HG03280 (cell line): ENCODE data around the gene AUTS2.

Experiments
- ATAC-seq: cut with Tn5 transposase; IDR thresholded peaks from one replicate; pipeline ENCODE4 v1.9.1; 2021; ENCODE audit warnings: mild to moderate bottlenecking, moderate library complexity; ENCODE audit not compliant: unreplicated experiment

The AUTS2 gene

GRCh38 chr7:69714886-69715576 is 116.8 kb downstream of the AUTS2 start:
- no peak for ATAC-seq

GRCh38 chr7:69717221-69717620 is 118.9 kb downstream of the AUTS2 start:
- no peak for ATAC-seq

- ATAC-seq, result no peak
Observed at GRCh38 chr7:69719717-69720116, 121.4 kb downstream of the AUTS2 start.

- ATAC-seq, result no peak
Observed at GRCh38 chr7:69722843-69723242, 124.6 kb downstream of the AUTS2 start.

GRCh38 chr7:69723663-69724062 is 125.4 kb downstream of the AUTS2 start:
- ATAC-seq, result no peak

- ATAC-seq, result no peak
Observed at GRCh38 chr7:69728304-69728703, 130.0 kb downstream of the AUTS2 start.

- ATAC-seq, result no peak
Observed at GRCh38 chr7:69732203-69732602, 133.9 kb downstream of the AUTS2 start.

GRCh38 chr7:69735582-69735981 is 137.3 kb downstream of the AUTS2 start:
- ATAC-seq, result no peak

GRCh38 chr7:69736126-69736810 is 138.0 kb downstream of the AUTS2 start:
- ATAC-seq, result no peak

GRCh38 chr7:69738396-69738951 is 140.2 kb downstream of the AUTS2 start:
- peak; percentile 70 for ATAC-seq

- peak; percentile 69 for ATAC-seq
Observed at GRCh38 chr7:69739190-69739589, 140.9 kb downstream of the AUTS2 start.

- peak; percentile 35 for ATAC-seq
Observed at GRCh38 chr7:69739931-69740431, 141.7 kb downstream of the AUTS2 start.

- ATAC-seq, result no peak
Observed at GRCh38 chr7:69742237-69742636, 144.0 kb downstream of the AUTS2 start.

- no peak for ATAC-seq
Observed at GRCh38 chr7:69743436-69743835, 145.2 kb downstream of the AUTS2 start.

- no peak for ATAC-seq
Observed at GRCh38 chr7:69744026-69744425, 145.8 kb downstream of the AUTS2 start.

- ATAC-seq, result no peak
Observed at GRCh38 chr7:69746383-69746782, 148.1 kb downstream of the AUTS2 start.

GRCh38 chr7:69747144-69747543 is 148.9 kb downstream of the AUTS2 start:
- no peak for ATAC-seq

GRCh38 chr7:69748530-69748929 is 150.3 kb downstream of the AUTS2 start:
- ATAC-seq, result no peak

- ATAC-seq, result no peak
Observed at GRCh38 chr7:69749372-69749979, 151.2 kb downstream of the AUTS2 start.

GRCh38 chr7:69749994-69750393 is 151.7 kb downstream of the AUTS2 start:
- no peak for ATAC-seq

GRCh38 chr7:69751026-69751425 is 152.8 kb downstream of the AUTS2 start:
- ATAC-seq, result no peak

- ATAC-seq, result no peak
Observed at GRCh38 chr7:69753981-69754380, 155.7 kb downstream of the AUTS2 start.
